Raji (cell line): ENCODE results near the gene SCYGR1.

Experiments
- POLR2A ChIP-seq: IDR thresholded peaks from 2 replicates; pipeline ENCODE4 v1.6.1; 2011; ENCODE audit warnings: low read depth, low read length, control low read depth; ENCODE audit not compliant: insufficient read depth

Gene SCYGR1

GRCh38 chr2:227365833-227366232 is 21.9 kb downstream of the SCYGR1 start:
- no peak for TF ChIP-seq POLR2A

- TF ChIP-seq POLR2A = no peak
Measured at GRCh38 chr2:227363756-227364155, 24.0 kb downstream of the SCYGR1 start.

GRCh38 chr2:227360351-227360750 is 27.4 kb downstream of the SCYGR1 start:
- no peak for TF ChIP-seq POLR2A

GRCh38 chr2:227351639-227352038 is 36.1 kb downstream of the SCYGR1 start:
- TF ChIP-seq POLR2A = no peak

GRCh38 chr2:227349989-227350612 is 37.6 kb downstream of the SCYGR1 start:
- no peak for TF ChIP-seq POLR2A

- no peak for TF ChIP-seq POLR2A
Measured at GRCh38 chr2:227348324-227348723, 39.4 kb downstream of the SCYGR1 start.

GRCh38 chr2:227347117-227347516 is 40.6 kb downstream of the SCYGR1 start:
- TF ChIP-seq POLR2A = no peak

GRCh38 chr2:227344231-227344630 is 43.5 kb downstream of the SCYGR1 start:
- TF ChIP-seq POLR2A = no peak

- TF ChIP-seq POLR2A = no peak
Measured at GRCh38 chr2:227341553-227341952, 46.2 kb downstream of the SCYGR1 start.

- no peak for TF ChIP-seq POLR2A
Measured at GRCh38 chr2:227340106-227340505, 47.6 kb downstream of the SCYGR1 start.

GRCh38 chr2:227339098-227339599 is 48.6 kb downstream of the SCYGR1 start:
- no peak for TF ChIP-seq POLR2A
